ENCODE results near the gene TEDC2.

DNA sequence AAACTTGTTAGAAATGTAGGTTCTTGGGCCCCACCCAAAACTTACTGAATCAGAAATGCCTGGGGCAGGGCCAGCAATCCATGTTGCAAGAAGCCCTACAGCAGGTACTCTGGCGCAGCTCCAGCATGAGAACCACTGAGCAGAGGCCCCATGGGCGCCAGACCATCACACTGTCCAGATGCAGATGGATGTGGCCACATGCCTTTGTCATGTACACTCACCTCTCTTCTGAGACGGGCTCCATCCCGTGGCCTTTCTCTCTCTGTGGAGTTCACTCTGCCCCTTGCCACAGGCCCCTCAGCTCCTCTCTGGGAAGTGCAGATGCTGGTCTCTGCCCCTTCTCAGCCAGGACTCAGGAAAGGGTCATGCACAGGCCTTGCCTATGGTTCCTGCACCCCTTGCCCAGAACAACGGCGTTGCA, 33.0 kb upstream of the TEDC2 start:
- TF ChIP-seq, protein P1, sequence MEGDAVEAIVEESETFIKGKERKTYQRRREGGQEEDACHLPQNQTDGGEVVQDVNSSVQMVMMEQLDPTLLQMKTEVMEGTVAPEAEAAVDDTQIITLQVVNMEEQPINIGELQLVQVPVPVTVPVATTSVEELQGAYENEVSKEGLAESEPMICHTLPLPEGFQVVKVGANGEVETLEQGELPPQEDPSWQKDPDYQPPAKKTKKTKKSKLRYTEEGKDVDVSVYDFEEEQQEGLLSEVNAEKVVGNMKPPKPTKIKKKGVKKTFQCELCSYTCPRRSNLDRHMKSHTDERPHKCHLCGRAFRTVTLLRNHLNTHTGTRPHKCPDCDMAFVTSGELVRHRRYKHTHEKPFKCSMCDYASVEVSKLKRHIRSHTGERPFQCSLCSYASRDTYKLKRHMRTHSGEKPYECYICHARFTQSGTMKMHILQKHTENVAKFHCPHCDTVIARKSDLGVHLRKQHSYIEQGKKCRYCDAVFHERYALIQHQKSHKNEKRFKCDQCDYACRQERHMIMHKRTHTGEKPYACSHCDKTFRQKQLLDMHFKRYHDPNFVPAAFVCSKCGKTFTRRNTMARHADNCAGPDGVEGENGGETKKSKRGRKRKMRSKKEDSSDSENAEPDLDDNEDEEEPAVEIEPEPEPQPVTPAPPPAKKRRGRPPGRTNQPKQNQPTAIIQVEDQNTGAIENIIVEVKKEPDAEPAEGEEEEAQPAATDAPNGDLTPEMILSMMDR (IDR thresholded peaks at IDR 0.05): no peak
- TF ChIP-seq POLR2A (IDR thresholded peaks at IDR 0.05): no peak

Measured in uterus (tissue), 2 donors.